Measurements from ENCODE around the gene CXCR6.

Gene CXCR6

DNA sequence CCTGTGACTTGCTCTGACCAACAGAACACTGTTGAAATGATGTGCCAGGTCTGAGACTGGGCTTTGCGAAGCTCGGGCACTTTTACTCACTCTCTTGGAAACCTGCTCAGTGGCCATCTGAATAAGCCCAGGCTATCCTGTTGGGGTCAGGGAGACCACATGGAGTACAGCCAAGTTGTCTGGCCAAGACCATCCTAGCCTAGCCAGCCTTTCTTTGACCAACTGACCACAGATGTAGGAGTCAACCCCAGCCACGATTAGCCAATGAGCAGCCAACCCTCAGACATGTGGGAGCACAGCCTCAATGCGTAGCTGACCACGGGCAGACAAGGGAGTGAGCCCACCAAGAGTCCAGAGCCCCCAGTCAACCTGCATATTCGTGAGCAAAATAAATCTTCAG is 30.8 kb upstream of the CXCR6 start:
- ChIA-PET POLR2A (no interaction called here), CTCF (no interaction called here)
- H3K9me3 ChIP-seq (ENCODE audit: control insufficient read depth, insufficient read depth, low read depth, low read length): no peaks in the 10 kb centered on the region
- TF ChIP-seq TRIM28 (IDR thresholded peaks at IDR 0.05; ENCODE audit: borderline replicate concordance, low read length) (no peak), ZNF266 (tag by site-specific recombination; IDR thresholded peaks at IDR 0.05; ENCODE audit: low read depth) (no peak), ZNF24 (tag by site-specific recombination; IDR thresholded peaks at IDR 0.05) (no peak), ZBTB20 (tag by site-specific recombination; IDR thresholded peaks at IDR 0.05) (no peak), PRDM2 (tag by site-specific recombination; IDR thresholded peaks at IDR 0.05; ENCODE audit: borderline replicate concordance) (no peak), ZNF664 (tag by site-specific recombination; IDR thresholded peaks at IDR 0.05) (no peak), ZNF747 (tag by site-specific recombination; IDR thresholded peaks at IDR 0.05) (no peak), TCF7L2 (IDR thresholded peaks at IDR 0.05; ENCODE audit: borderline replicate concordance, low read depth, low read length) (no peak), SP7 (tag by site-specific recombination; IDR thresholded peaks at IDR 0.05) (no peak), ZFP41 (tag by site-specific recombination; IDR thresholded peaks at IDR 0.05; ENCODE audit: borderline replicate concordance) (no peak), GLI4 (tag by site-specific recombination; IDR thresholded peaks at IDR 0.05) (no peak), ZNF404 (tag by site-specific recombination; IDR thresholded peaks at IDR 0.05) (no peak)
- TF ChIP-seq, protein P1, sequence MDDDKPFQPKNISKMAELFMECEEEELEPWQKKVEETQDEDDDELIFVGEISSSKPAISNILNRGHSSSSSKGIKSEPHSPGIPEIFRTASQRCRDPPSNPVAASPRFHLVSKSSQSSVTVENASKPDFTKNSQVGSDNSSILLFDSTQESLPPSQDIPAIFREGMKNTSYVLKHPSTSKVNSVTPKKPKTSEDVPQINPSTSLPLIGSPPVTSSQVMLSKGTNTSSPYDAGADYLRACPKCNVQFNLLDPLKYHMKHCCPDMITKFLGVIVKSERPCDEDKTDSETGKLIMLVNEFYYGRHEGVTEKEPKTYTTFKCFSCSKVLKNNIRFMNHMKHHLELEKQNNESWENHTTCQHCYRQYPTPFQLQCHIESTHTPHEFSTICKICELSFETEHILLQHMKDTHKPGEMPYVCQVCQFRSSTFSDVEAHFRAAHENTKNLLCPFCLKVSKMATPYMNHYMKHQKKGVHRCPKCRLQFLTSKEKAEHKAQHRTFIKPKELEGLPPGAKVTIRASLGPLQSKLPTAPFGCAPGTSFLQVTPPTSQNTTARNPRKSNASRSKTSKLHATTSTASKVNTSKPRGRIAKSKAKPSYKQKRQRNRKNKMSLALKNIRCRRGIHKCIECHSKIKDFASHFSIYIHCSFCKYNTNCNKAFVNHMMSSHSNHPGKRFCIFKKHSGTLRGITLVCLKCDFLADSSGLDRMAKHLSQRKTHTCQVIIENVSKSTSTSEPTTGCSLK (tag by site-specific recombination; IDR thresholded peaks at IDR 0.05): no peak
- no peaks in the 10 kb centered on the region for H3K36me3 ChIP-seq (ENCODE audit: control insufficient read depth in 2 of 2, insufficient read depth in 1 of 2, low read length in 2 of 2)
- H3K4me1 ChIP-seq (ENCODE audit: control insufficient read depth, insufficient read depth, low read length): no peaks in the 10 kb centered on the region
- no peak overlapping the region for H3K4me3 ChIP-seq (ENCODE audit: low read depth, low read length)
- H3K27ac ChIP-seq (ENCODE audit: extremely low read depth, low read depth, low read length): no peak overlapping the region

GRCh38 chr3:45914362-45915058 is 28.8 kb upstream of the CXCR6 start:
- H3K9me3 ChIP-seq (ENCODE audit: control insufficient read depth, insufficient read depth, low read depth, low read length): no peaks in the 10 kb centered on the region
- no peaks in the 10 kb centered on the region for H3K4me1 ChIP-seq (ENCODE audit: control insufficient read depth, insufficient read depth, low read length)
- POLR2A ChIA-PET: no interaction called here
- CTCF ChIA-PET: no interaction called here
- H3K36me3 ChIP-seq (ENCODE audit: control insufficient read depth in 2 of 2, insufficient read depth in 1 of 2, low read length in 2 of 2): peaks cover 0 to 3% of the 10 kb centered on the region in 2 experiments; a peak in 1 of 3 replicates
- H3K27ac ChIP-seq (ENCODE audit: extremely low read depth, low read depth, low read length): no peak overlapping the region
- no peak overlapping the region for H3K4me3 ChIP-seq (ENCODE audit: low read depth, low read length)
- TF ChIP-seq SP2 (tag by site-specific recombination; IDR thresholded peaks at IDR 0.05) (no peak), ZNF677 (tag by site-specific recombination; IDR thresholded peaks at IDR 0.05) (no peak), ZNF24 (tag by site-specific recombination; IDR thresholded peaks at IDR 0.05) (no peak), ZNF629 (tag by site-specific recombination; IDR thresholded peaks at IDR 0.05) (no peak), ZNF132 (tag by site-specific recombination; IDR thresholded peaks at IDR 0.05; ENCODE audit: borderline replicate concordance) (no peak), ZNF223 (tag by site-specific recombination; IDR thresholded peaks at IDR 0.05) (no peak), ZBTB11 (tag by site-specific recombination; conservative IDR thresholded peaks at IDR 0.05; ENCODE audit: low read depth) (no peak)
- TF ChIP-seq, protein P2, sequence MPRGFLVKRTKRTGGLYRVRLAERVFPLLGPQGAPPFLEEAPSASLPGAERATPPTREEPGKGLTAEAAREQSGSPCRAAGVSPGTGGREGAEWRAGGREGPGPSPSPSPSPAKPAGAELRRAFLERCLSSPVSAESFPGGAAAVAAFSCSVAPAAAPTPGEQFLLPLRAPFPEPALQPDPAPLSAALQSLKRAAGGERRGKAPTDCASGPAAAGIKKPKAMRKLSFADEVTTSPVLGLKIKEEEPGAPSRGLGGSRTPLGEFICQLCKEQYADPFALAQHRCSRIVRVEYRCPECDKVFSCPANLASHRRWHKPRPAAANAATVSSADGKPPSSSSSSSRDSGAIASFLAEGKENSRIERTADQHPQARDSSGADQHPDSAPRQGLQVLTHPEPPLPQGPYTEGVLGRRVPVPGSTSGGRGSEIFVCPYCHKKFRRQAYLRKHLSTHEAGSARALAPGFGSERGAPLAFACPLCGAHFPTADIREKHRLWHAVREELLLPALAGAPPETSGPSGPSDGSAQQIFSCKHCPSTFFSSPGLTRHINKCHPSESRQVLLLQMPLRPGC (tag by site-specific recombination; IDR thresholded peaks at IDR 0.05): no peak
- TF ChIP-seq, protein P3, sequence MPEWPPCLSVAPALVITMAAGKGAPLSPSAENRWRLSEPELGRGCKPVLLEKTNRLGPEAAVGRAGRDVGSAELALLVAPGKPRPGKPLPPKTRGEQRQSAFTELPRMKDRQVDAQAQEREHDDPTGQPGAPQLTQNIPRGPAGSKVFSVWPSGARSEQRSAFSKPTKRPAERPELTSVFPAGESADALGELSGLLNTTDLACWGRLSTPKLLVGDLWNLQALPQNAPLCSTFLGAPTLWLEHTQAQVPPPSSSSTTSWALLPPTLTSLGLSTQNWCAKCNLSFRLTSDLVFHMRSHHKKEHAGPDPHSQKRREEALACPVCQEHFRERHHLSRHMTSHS (tag by site-specific recombination; IDR thresholded peaks at IDR 0.05): no peak
